H54 (cell line): ENCODE measurements around the gene FHOD3.

Experiments
- DNase-seq: peaks from one replicate; pipeline ENCODE4 v3.0.0; 2011; ENCODE audit warnings: low spot score, mixed read lengths; ENCODE audit not compliant: insufficient read length
- FAIRE-seq: peaks from 3 replicates; lab custom pipeline; 2011; peaks lifted over from hg19 to GRCh38; lab: Jason Lieb, UNC
- POLR2A ChIP-seq: IDR thresholded peaks from 2 replicates; pipeline ENCODE4 v1.6.1; 2011; ENCODE audit warnings: low read depth, mild to moderate bottlenecking, low read length

Gene FHOD3

DNA sequence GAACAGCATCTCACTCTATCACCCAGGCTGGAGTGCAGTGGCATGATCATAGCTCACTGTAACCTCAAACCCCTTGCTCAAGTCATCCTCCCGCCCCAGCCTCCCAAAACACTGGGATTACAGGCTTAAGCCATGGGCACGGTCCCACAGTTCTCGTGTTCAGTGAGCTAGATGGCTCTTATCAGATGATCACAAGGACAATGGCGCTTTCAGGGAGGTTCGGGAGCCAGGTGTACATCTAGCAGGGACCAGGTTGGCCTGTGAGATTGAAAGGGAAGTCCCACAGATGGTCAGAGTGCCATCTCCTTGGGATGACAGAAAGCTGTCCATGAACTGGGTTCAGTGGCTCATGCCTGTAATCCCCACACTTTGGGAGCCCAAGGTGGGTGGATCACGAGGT is 14.1 kb upstream of the FHOD3 start:
- TF ChIP-seq POLR2A: no peak
- no peak for FAIRE-seq
- no peak for DNase-seq

DNA sequence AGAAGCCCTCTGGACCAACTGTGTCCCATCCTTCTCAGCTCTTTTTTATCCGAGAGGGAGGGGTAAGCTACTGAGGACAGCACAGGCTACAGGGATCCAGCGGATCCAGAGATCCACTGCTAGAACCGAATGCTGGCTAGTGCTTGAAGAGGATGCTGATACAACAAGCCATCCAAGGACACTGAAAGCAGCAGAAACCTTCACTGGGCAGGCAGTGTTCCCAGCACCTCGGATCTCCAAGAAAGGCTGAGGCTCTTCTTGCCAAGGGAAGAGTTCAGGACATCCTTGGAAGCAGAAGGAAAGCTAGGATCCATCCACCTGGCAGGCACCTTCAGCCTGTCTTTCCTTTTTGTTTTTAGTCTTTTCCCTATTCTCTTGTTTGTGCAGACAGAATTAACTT is 13.2 kb upstream of the FHOD3 start:
- no peak for DNase-seq
- no peak for TF ChIP-seq POLR2A
- no peak for FAIRE-seq

DNA sequence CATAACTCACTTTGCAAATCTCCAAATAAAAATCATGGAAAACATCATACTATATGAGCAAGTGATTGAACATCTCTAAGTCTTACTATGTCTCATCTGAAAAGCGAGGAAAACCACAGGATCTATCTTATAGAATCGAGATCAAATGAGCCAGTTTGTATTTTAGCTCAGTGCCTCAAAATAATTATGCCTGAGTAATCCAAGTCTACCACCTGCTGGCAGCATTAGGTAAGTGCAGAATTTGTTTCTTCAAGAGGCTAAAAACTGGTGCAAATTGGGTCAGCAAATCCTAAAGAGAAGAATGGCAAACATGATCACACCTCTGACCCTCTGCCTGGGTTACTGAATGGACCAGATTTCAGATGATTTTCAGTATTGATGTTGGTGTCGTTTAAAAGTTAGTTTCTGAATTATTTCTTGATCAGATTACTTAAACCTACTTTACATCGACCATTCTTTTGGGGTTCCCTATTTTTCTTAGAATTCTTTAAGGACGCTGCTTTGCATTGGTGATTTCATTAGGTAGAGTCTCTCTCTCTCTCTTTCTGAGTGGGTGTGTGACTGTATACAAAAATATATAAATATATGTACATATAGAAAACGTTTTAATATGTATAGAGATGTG is 12.7 kb upstream of the FHOD3 start:
- DNase-seq (peak; percentile 22), FAIRE-seq (peak; percentile 71)
- no peak for TF ChIP-seq POLR2A

DNA sequence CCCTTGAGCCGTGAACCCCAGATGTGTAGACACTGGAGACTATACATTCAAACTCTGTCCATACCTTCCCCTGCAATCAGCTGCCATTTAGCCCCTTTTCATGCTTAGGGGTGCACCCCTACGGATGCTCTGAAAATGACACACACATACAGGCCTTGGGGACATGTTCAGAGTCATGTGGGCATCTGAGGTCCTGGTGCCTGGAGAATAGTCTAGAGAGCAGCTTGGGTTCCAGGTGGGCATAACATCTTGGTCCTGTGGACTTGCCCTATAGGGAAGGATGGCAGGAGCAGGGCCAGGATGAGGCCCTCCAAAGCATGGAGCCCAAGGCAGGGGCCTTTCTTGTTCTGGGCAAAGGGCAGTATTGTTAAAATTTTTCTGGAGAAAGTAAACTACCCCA is 9.9 kb upstream of the FHOD3 start:
- no peak for FAIRE-seq
- no peak for DNase-seq
- TF ChIP-seq POLR2A: no peak

DNA sequence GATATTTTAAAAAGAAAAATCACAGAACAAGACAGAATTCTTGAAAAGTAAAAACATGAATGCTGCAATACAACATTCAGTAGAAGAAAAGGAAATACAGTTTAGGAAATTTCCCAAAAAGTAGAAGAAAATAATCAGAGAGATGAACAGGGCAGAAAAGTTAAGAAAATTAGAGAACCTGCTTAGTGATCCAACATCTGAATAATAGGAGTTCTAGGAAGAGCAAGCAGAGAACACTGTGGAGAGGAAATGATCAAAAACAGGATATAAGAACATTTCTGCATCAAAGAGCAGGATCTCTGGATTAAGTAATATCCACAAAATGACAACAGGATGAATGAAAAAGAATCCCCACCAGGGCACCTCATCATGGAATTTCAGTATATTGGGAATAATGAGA is 8.8 kb upstream of the FHOD3 start:
- FAIRE-seq (no peak), DNase-seq (no peak)
- no peak for TF ChIP-seq POLR2A

DNA sequence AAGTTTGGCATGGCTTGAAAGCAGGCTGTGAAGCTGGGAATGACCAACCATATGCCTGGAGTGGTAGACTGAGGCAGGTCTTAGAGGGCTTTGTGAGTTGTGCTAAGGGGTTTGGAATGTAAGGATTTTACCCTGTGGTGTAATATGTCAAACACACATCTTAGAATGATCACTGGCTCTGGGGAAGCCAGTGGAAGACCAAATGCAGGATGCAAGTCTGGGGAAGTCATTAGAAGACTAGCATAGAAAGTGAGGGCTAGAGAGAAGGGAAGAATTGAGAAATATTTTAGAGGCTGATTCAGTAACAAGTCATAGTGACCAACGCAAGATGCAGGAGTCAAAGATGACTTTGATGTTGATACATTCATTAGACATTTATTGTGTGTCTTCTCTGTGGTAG is 3.5 kb upstream of the FHOD3 start:
- TF ChIP-seq POLR2A: no peak
- no peak for DNase-seq
- no peak for FAIRE-seq

DNA sequence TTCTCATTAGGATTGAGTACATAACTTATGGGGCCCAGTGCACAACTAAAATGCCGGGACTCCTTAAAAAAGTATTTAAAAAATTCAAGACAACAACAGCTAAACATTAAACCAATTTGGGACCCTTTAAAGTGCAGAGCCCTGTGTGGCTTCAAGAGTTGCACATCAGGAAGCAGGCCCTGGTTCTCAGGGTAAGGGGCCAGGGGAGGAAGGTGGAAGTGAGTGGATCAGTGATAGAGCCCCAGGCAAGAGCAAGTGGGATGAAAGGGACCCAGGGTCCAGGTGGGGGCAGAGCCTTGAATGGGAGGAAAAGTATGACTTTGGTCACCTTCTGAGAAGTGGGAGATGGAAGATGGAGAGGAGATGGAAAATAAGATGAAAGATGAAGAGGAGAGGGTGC is 2.3 kb upstream of the FHOD3 start:
- DNase-seq (no peak), FAIRE-seq (no peak)
- no peak for TF ChIP-seq POLR2A

DNA sequence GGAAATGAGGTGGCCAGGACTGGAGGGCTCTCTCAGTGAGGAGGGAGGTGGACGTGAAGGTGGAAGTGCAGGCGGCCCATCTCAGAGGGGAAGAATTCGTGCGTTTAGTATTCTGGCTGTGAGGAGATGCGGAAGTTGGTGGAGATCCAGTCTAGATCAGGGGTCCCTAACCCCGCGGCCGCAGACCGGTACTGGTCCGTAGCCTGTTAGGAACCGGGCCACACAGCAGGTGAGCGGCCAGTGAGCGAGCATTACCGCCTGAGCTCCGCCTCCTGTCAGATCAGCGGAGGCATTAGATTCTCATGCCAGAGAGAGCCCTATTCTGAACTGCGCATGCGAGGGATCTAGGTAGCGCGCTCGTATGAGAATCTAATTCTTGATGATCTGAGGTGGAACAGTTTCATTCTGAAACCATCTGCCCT is 1.6 kb upstream of the FHOD3 start:
- TF ChIP-seq POLR2A: no peak
- FAIRE-seq: no peak
- DNase-seq: no peak

DNA sequence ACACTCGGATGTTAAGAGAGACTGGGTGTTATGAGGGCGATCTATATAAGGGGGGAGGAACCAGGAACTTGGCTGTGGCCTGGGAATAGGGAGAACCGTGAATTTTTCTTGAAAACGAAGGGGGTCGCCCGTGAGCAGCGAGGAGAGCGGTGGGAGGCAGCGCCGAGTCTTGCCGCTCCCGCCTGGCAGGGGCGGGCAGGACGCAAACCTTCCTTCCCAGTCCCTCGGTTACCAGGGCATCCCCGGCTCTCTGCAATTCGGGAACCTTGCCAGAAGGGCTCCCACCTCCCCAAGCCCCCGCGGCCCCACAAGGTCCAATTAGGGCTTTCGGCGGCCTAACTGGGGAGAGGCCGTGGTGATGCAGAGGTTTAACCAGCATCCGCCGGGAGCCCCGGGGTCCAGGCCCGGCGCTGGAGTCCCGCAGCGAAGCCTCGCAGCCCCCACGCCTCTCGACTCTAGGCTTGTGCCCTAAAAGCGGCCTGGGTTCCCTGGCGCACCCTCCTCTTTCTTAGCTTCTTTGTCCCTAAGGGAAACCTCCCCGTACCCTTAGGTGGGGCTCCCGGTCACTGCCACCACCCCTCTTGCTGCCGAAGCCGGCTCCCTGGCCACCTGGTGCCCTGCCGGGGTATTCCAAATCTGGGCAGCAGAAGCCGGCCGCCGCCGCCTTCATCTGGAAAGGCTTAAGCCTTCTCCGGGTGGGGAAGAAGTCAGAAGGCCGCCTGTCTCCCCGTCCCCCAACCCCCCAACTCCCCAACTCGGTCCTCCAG is 680 bp upstream of the FHOD3 start:
- DNase-seq: peak; percentile 37
- no peak for TF ChIP-seq POLR2A
- FAIRE-seq: peak; percentile 67

DNA sequence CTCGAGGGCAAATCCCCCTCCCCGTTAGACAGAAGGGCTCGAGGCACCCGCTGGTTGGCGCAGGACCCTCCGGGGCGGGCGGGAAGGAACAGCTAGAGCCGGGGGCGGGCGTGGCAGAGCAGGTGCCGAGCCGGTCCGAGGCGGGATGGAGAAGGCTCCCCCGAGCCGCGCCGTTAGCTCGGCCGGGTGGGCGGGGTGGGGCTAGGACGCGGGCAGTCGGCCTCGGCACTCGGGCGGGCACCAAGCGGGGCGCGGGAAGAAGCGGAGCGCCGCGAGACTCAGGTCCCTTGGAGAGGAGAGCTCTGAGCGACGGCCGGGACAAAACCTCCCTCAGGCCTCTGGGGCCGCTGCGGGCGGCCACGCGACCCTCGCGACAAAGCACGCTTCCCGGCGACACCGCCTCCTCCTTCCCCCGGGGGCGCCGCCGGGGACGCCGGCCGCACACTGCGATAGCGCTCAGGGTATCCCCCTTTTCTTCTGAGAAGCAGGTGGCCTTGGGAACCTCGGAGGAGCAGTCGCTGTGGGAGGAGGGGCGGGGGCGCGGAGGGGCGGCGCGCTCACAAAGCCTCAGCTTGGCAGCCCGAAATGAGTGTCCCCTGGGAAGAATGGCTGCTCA is 721 bp downstream of the FHOD3 start:
- DNase-seq (no peak), FAIRE-seq (no peak)
- no peak for TF ChIP-seq POLR2A

DNA sequence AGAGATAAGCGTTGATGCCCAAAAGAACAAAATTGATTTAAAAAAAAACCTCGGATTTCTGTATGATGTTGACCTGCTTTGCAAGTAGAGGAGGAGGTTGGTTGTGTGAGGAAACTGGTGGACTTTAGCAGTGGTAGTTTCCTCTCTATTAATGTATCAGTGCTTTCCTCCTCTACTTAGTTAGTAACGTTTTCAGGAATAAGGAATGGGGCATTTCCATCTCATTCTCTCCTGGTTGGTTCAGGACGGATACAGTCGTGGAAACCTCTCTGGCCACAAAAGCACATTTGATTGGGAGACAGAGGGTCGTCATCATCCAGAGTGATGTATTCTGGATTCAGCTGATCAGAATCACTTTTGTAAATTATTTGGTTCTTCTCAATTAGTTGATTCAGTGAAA is 1.5 kb downstream of the FHOD3 start:
- FAIRE-seq (no peak), DNase-seq (no peak)
- no peak for TF ChIP-seq POLR2A

DNA sequence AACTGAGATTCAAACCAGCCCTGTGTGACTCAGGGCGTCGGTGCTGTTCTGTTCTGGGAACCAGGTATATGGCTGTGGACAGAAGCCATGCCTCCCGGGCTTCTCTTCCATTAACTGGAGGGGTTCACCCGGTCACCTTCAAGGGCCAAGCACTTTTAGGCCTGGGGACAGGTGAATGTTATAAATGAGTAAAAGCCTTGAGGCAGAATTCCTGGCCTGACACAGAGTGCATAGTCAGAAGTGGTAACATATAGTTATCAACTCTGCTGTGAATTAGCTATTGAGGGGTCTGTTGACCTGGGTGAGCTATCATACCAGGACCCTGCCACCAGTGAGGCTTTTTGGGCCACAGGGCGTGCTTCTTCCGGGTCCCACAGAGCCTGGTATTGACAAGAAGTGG is 2.7 kb downstream of the FHOD3 start:
- no peak for TF ChIP-seq POLR2A
- DNase-seq (no peak), FAIRE-seq (no peak)

DNA sequence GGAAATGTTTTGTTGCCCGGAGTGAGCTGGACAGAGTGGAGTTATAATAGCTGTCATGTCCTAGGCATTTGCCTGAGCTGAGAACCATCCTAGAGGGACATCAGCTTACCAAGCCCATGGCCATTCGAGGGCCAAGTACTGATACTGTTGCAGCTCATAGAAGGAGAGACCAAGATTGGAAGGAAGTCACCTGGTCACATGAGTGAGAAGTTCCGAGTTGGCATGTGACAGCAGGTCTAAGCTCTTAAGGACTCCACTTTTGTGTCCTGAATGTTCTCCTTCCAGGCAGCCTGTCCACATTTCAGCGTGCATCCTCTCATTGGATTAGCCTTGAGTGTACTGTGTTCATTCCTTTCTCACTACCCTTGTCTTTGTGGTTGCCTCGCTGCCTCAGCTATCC is 4.4 kb downstream of the FHOD3 start:
- TF ChIP-seq POLR2A: no peak
- no peak for FAIRE-seq

DNA sequence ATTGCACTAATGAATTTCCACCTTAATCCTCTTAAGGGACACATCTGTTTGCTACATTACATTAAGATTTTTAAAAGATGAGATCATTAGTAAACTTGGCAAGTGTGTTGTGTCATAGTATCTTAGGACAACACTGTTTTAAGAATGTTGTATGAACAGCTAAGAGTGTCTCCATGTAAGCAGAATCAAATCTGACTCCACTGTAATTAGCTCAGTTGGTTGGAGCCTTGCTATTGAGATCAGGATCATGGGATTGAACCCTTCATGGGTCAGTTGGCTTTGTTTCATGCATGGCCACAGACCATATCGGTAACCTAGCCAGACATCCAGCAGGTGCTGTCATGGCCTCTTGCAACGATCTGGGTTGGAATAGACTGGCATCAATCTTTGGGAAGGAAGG is 5.2 kb downstream of the FHOD3 start:
- TF ChIP-seq POLR2A: no peak
- no peak for FAIRE-seq
- no peak for DNase-seq

More for the DNA sequence above, 4.4 kb downstream of the FHOD3 start:
- no peak for DNase-seq

DNA sequence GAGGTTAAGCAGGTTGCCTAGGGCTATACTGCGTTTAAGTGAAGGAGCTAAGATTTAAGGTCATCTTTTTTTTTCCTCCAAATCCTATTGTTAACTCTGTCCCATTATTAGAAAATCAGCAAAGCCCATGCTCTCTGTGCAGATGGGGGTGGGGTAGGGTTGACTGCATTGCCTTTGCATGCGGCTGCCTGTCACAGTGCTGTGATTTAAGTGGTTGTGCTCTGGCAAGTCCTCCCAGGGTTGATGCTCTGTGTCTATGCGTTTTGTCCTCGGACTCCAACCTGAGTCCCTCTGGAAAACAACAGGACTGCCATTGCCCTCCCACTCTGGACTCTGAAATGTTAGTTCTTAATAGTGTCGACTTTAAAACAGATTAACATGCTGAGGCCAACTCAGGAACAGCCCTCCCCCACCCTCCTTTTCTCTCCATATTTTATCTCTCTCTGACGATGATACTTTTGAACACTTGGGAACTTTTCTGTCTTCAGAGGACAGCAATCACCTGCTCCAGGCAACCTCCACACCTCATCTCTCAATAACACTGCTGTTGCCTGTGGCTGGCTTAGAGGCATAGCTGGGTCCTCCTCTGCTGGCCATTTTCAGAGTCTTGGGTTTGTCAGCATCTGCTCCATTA is 5.8 kb downstream of the FHOD3 start:
- FAIRE-seq (no peak), DNase-seq (no peak)
- no peak for TF ChIP-seq POLR2A
